GM19099 (cell line): ENCODE results near the gene RHCE.

Source experiments
- POLR2A ChIP-seq: IDR thresholded peaks from 3 replicates; pipeline ENCODE4 v1.6.1; 2011; ENCODE audit warnings: low read depth; ENCODE audit not compliant: insufficient read length; ENCODE audit errors: extremely low read depth

The RHCE gene

GRCh38 chr1:25439287-25439686, 18.7 kb upstream of the RHCE start:
- no peak for TF ChIP-seq POLR2A

DNA sequence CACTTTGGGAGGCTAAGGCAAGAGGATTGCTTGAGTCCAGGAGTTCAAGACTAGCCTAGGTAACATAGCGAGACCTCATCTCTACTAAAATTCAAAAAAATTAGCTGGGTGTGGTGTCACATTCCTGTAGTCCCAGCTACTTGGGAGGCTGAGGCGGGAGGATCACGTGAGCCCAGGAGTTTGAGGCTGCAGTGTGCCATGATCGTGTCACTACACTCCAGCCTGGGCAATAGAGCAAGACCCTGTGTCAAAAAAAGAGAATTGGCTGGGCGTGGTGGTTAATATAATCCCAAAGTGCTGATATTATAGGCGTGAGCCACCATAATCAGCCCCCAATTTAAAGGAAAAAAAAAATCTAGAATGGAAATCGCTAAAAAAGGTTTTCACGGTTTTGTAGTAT, 17.0 kb upstream of the RHCE start:
- TF ChIP-seq POLR2A, result no peak

DNA sequence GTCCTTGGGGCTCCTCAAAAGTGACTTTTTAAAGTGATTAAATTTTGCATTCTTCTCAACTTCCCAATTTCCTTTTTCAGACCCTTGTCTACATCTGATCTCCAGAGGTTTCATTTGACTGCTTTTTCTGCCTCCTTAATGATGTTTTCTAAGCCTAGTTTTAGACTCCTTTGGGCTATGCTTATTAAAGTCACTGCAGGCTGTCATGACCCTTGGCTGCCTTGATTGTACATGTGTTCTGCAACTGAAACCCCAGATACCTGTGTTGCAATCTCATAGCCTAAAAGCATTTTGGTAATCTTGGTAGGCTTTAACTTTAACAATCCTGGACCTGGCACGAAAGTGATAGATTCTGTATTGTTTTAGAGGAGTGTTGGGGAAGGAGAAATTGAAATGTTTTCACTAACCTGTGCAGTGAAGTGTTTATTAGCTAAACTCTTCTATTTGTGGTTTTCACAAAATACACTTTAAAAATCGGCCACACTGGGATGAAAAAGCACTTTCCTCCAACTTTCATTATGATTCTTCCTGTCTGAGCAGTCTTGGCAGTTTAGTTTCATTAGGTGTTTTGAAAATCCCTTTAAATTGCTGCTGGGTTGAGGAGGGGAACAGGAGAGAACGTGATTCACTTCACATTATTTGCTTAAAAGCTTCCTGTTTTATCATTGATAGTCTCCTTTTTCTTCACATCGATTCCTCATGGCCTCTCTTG, 14.9 kb upstream of the RHCE start:
- no peak for TF ChIP-seq POLR2A

GRCh38 chr1:25433389-25434186, 13.0 kb upstream of the RHCE start:
- no peak for TF ChIP-seq POLR2A

DNA sequence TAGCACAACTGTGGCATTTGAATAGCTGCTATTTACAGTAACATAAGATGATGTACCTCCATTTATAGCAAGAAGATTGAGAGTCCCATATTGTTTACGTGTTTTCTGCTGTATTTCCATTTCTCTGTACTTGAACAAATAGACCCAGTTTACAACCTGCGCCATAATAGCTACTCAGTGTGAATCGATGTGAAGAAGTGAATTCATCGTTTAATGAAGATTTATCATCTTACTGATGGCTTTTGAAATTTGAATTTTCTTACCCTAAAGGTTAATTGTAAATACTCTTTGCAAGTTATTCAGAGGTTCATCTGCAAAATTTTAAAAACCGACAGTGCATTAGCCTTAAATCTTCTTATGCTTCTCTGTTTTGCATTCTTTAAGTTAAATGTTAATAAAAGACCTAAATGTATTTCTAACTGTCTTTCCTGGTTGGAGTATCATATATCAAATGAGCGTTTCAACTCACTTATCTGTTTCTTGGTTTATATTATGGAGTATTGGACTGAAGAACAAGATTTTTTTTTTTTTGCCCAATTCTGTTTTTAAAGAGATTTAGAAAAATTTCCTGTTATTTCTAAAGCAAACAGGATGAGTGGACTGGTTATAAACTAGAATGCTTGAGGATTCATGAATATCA, 12.2 kb upstream of the RHCE start:
- TF ChIP-seq POLR2A, result no peak

DNA sequence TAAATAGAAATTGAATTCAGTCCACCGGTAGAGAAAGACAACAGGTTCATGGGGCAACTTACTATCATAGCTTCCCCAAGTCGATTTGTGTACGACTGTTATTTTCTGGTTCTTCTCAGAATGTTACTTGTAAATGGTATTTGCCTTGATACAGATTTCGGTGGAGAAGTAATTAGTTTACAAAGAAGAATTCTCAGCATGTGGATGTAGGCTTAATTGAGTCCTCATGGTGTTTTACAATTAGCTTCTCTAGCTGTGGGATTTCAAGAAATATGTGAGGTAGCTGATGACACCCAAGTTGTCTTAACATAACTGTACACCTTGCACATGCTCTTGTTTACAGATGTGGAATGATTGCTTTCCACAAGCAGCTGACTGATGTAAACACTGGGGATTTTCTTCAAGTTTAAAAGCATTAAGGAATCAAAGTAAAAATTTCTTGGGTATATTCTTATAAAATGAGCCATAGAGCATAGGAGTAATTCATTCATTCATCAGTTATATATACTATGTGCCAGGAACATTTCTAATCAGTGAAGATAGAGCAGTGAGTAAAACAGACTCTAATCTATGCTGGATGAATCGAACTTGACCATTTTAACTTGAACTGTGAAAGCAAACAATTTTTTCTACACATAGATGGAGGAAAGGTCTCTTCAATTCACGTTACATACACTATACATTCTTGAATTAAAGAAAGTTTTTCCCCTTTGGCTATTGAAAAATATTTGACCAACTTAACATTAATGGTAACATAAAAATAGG, 11.5 kb upstream of the RHCE start:
- TF ChIP-seq POLR2A, result no peak

GRCh38 chr1:25430967-25431881, 10.6 kb upstream of the RHCE start:
- TF ChIP-seq POLR2A, result peak; percentile 36

- TF ChIP-seq POLR2A, result peak; percentile 77
Measured at GRCh38 chr1:25430073-25430966, 9.7 kb upstream of the RHCE start, which contains the start of gene MACO1. MACO1 (plus strand) TSS chr1:25430897; CDS start chr1:25431099, 202 bp downstream.

GRCh38 chr1:25428475-25429166, 8.0 kb upstream of the RHCE start:
- no peak for TF ChIP-seq POLR2A

GRCh38 chr1:25427696-25428095, 7.1 kb upstream of the RHCE start:
- no peak for TF ChIP-seq POLR2A

- no peak for TF ChIP-seq POLR2A
Measured at GRCh38 chr1:25425098-25426085, 4.8 kb upstream of the RHCE start.

DNA sequence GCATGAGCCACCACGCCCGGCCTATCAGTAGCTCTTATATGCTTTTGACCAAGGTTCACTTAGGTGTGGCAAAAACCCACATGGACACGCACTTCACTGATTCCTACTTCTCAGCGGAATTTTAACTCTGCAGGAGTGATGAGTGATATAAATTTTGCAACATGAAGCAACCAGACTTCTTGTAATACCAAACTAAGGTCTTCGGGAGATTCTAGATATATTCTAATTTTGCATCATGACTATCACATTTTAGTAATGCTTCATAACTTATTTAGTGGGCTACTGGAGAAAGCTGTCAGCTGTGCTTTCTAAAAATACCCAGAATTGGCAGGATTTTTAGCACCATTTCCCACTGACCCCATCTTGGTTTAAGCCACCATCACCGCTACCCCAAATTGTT, 27.8 kb downstream of the RHCE start:
- no peak for TF ChIP-seq POLR2A

DNA sequence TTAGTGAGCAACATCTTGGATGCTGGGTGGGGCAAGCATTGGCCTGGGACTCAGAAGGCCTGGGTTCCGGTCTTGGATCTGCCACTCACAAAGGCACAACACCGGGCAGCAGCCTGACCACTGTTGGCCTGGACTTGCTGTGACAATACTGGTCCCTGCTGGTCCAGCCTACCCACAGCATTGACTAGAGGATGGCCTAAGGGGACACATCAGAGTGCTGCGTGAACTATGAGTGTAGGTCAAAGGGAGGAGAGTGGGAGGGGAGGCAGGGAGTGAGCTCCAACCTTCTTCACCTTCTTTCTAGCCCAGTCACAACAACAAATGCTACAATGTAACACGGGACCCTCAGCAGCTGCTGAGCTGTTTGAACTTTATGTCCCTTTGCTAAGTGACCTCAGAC, 51.4 kb downstream of the RHCE start:
- TF ChIP-seq POLR2A, result no peak
